Measurements from ENCODE around the gene MROH7.

The MROH7 gene

DNA sequence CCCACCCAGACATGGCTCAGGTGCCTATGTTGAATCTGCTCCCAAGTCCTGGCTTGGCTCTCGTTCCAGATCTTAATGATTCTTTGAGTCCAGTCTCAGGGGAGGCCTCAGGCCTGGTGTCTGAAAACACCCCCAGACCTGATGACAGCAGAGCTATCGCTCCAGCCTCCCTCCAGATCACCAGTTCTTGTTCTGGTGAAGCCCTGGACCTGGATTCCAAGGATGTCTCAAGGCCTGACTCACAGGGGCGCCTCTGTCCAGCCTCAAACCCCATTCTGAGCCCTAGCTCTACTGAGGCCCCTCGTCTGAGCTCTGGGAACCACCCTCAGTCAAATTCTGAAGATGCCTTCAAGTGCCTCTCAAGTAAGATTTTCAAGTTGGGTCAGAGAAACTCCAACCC lies 11.4 kb downstream of the MROH7 start:
- DNase-seq = no peak

DNA sequence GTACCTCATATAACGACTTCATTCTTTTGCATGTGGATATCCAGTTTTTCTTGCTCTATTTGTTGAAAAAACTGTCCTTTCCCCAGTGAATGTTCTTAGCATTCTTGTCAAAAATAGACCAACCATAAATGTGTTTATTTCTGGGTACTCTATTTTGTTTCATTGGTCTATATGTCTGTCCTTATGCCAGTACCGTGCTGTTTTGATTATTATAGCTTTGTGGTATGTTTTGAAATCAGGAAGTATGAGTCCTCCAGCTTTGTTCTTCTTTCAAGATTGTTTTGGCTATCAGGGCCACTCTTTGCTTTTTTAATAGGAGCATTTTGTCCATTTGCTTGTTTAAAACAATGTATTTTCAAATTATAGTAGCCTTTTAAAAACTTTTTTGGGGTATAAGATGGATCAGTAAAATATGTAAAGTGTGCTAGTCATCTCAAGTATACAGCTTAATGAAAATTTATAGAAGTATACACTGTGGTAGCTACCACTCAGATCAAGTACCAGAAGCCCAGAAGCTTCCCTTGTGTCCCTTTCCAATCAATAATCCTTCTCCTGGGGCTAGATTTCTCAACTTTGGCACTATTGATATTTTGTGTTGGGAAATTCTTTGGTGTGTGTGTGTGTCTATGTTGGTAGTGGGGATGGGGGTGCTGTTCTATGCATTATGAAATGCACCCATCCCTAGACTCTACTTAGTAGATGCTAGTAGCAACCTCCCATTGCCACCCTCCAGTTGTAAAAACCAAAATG lies 16.8 kb downstream of the MROH7 start:
- DNase-seq = no peak

DNA sequence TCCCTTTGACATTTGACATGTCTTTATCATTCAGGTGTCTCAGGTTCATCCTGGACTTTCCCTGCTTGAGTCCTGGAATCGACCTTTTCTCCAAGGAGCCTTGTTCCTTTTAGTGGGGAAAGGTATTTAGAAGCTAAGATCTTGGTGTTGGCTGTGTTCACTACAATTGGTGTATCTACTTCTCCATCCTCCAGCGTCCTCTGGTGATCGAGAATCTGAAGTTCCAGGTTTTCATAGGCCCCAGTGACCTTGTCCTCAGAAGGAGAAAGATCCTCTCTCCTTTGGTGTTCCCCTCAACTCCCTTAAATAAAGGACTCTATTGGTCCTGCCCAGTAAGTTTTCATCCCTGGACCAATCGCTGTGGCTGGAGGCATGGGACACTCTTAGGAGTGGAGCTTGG lies 22.1 kb downstream of the MROH7 start:
- DNase-seq = no peak

DNA sequence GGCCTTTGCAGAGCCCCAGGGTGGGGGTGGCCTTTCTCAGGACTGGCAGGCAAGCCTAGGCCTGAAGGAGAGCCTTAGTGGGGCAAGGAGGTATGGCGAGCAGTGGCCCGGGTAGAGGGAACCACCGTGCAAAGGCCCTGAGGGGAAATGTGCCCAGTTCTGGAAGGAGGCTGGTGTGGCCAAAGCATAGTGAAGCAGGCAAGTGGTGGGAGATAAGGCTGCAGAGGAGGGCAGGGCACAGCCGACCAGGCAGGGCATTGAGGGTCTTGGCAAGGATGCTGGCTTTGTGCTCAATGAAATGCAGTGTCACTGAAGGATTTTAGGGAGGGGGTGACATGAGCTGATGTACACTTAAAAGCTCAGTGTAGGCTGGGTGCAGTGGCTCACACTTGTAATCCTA lies 22.8 kb downstream of the MROH7 start:
- DNase-seq = no peak

DNA sequence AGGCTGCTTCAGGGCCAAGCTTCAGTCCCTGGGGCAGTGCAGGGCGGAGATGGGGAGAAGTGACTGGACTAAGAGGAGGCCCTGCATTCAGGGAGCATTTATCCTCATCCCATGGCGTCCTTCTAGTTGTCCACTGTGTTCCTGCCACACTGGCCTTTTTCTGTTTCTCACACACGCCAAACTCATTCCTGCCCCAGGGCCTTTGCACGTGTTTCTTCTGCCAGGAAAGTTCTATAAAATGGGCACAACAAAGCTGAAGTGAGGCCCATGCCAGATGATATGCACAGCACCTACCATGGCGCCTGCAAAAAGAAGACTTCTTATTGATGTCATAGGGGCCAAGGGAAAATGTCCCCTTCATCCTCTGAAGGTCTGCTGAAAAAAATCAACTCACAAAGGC lies 24.3 kb downstream of the MROH7 start:
- no peak for DNase-seq

DNA sequence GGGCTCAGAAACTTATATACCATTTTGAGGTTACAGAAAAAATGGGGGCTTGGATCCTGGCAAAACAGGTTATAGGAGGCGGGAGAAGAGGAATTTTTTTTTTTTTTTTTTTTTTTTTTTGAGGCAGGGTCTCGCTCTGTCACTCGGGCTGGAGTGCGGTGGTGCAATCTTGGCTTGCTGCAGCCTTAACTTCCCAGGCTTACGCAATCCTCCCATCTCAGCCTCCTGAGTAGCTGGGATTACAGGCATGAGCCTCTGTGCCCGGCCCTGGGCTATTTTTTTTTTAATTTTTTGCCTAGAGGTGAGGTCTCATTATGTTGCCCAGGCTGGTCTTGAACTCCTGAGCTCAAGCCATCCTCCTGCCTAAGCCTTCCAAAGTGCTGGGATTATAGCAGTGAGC lies 24.7 kb downstream of the MROH7 start:
- no peak for DNase-seq

DNA sequence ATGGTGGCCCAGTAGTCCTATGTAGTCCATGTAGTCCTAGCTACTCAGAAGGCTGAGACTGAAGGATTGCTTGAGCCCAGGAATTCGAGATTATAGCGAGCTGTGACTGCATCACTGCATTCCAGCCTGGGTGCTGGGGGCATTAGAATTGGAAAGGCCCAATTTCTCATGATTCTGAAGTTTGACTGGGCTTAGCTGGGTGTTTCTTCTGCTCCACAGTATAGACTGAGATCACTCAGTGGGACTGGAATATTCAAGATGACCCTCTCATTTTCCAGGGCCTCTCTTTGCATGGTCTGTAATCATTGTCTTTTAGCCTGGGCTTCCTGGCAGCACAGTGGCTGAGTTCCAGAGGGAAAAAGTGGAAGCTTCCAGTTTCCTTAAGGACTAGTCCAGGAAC lies 26.2 kb downstream of the MROH7 start:
- no peak for DNase-seq

DNA sequence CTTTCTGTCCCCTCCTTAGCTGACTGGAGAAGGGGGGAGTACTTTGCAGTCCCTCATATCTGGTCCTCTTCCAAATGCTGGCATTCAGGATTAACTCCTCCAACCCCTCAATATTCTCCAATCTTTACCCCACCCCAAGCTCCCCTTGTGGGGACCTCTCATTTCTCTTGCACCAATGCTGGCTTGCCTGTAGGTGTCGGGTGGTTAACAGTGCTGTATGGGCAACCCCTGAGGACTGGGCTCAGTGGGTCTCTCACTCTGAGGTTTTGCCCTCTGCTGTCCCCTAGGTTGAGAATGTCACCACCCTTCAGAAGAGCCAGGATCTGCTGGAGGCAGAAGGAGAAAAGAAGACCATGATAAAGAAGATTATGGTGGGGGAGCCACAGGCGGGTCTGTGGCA lies 27.0 kb downstream of the MROH7 start:
- DNase-seq = no peak

DNA sequence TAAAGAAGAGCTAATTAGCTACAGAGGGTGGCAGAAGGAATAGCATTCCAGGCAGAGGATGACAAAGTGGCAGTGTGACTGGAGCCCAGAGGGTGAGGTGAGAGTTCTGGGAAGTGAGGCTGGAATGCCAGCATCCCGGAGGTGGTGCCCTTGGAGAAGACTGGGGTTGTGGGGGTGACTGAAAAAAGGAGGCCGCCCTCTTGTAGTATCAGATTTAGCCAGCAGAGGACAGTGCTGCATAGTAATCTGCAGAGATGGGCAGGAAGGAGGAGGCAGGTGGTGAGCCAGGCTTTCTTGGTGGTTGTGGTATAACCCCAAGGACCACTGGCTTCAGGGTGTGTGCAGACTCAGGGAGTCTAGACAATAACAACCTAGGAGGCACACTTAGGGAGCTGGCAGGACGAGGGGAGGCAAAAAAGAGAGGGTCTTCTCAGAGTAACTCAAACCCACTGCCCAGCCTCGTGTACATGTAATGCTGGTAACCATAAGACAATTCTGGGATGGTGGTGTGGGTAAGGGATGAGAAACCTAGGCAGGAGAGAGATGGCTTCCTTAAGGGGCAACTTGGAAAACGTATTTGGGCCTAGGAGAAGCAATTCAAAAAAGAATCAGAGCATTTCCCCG lies 30.5 kb downstream of the MROH7 start:
- DNase-seq = peak; percentile 63

DNA sequence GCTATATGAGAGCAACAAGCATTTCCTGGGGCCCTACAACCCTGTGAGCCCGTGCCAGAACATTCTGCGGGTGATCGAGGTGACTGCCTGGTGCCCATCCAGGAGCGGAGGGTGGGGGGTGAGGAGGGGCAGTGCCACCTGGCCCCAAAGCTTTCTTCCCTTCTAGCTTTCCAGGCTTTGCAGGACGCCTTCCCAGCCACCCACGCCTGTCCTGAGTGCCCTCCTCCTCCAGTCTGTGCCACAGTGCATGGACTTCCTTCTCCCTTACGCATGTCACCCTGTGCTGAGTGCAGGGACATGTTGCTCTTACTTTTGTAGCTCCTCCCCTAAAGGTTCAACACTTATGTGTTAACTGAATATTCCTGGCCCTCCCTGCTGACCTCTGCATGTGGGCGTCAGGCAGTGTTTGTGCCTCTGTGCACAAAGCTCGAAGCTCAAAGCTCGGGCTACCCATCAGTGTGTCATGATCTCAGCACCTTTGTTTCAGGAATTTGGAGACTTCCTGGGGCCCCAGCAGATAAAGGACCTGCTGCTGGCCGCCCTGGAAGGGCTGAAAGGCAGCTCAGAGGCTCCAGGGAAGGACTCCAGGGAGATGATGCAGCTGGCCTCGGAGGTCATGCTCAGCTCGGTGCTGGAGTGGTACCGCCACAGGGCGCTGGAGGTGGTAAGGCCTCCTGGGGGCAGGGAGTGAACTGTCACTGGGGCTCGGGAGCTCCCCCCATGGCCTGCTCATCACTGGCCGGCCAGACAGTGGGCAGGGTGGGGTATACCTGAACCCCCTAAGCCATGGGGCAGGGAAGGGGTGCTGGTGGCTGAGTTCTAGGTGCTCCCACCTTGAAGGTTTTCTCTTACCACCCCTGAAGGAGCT lies 37.4 kb downstream of the MROH7 start:
- DNase-seq = no peak

DNA sequence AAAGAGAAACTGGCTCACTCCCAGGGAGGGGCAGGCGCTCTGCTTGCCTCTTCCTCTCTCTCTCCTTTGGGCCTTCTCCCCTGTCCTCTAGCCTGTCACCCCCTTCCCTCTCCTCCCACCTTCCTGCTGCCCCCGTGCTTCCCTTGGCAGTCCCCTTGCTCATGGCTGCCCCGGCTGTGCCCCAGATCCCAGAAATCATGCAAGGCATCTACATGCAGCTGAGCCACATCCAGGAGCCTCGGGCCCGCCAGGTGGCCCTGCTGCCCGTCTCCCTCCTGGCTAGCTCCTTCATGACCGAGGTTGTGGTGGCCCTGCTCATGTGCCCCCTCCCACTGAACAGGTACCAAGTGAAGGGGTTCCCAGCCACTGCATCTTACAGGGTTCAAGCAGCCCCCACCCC lies 38.1 kb downstream of the MROH7 start:
- no peak for DNase-seq

DNA sequence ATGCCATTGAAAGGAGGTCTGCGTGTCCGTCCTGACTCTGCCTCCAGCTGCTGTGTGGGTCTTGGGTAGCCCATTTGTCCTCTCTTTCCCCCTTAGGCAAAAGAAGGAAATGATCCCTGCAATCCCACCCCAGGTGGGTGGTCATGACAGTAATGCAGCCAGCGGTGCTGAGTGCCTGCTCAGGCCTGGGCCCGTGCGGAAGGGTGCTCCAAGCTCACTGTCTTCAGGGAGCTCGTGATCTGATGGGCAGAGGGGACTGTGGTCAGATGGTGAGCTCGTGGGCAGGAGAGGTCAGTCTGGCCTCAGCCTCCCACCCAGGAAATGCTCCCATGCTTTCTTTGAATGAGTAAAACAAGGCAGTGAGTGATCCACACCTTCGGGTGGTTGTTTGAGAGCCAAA lies 38.8 kb downstream of the MROH7 start:
- DNase-seq = no peak

DNA sequence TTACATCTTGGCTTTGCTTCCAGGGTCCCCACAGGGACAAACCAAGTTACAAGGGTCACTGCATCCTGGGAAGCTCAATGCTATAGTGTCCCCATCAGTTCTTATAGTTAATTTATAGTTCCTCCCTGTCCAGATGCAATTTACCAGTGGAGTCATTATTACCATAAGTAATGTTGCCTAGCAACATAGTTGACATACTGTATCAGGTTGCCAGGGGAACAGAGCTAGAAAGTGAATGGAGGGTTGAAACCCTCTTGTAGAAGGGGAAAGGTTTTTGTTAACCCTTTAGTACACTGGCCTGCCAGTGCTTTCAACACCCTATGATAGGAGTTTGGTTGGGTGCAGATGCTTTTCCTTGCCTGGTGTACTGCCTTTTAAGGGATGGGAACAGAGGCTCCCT lies 39.8 kb downstream of the MROH7 start:
- no peak for DNase-seq

DNA sequence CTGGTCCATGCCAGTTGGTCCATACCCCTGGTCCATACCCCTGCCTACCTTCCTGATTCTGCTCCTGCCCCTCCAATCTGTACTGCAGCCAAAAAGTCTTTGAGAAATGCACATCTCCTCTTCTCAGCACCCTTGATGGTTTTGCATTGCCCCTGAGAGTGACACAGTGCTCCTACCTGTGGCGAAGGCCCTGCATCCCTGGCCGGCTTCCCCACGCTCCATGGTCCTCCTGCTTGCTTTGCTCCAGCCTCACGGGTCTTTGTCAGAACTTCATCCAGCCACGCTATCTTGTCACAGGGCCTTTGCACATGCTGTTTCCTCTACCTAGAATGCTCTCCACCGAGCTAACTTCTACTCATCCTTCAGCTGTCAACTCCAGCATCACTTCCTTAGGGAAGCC lies 41.9 kb downstream of the MROH7 start:
- no peak for DNase-seq

DNA sequence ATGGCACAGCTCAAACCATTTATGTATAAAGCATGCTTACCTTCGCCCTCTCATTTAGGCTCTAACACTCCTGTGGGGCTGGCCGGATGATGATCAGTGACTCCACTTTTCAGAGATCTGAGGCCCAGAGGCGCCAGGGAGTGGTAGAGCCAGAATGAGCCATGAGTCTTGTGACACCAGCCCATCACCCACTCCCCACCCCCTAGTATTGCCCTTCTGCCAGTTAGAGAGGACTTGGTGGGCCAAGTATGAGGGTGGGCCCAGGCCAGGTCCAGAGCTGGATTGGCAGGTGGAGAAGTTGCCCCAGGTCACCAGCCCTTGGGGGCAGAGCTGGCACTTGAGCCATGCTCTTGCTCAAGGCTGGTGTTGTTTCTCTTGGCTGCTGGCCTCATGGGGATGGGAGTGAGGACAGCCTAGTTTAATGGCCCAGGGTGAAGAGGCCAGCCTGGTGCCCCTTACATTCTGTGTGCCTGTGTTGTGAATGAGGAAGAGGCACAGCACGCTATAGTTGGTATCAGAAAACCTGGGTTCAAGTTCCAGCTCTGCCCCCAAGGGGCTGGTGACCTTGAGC lies 43.8 kb downstream of the MROH7 start:
- DNase-seq = no peak

DNA sequence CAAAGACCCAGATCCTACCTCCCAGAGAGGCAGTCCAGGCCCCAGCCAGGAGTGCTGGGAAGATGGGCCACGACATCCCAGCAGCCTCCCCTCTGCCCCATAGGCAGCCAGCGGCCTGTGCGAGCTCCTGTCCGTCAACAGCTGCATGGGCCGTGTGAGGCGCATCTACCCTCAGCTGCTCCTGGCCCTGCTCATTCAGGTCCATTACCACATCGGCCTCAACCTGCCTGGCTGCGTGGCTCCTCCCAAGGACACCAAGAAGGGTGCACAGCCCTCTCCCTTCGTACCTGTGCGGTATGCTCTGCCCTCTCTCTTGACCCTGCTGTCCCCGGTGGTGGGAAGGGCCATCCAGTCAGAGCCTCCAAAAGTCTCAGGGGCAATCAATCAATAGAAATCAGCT lies 44.6 kb downstream of the MROH7 start:
- DNase-seq = no peak

DNA sequence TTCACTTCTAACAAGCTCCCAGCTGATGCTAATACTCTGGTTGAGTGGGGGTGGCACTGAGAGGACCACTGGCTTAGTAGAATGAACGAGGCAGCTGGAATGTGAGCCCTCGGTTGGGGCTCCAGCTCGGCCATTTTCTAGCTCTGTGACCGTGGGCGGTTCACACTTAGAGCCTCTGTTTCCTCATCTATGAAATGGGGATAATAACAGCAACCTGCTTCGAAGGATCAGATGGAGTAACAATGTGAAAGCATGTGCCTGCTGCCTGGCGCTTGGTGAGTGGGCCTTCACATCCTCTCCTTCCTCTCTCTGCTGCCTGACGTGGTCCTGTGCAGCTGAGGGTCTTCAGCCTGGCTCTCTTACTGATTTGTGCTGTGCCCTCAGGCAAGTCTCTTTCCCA lies 53.2 kb downstream of the MROH7 start:
- no peak for DNase-seq

DNA sequence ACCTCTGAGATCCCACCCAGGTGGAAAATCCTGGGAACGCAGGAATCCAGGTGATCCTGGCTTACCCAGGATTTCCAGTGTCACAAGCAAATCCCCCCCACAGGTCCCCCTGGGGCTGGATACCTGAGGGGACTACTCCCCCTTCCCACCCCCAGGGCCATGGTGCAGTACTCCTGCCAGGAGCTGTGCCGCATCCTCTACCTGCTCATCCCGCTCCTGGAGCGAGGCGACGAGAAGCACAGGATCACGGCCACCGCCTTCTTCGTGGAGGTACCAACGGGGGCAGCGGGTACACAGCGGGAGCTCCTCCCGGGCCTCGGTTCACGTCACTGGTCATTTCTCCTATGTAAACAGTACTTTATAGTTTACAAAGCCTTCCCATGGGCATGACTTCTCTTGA lies 53.6 kb downstream of the MROH7 start:
- DNase-seq = no peak

DNA sequence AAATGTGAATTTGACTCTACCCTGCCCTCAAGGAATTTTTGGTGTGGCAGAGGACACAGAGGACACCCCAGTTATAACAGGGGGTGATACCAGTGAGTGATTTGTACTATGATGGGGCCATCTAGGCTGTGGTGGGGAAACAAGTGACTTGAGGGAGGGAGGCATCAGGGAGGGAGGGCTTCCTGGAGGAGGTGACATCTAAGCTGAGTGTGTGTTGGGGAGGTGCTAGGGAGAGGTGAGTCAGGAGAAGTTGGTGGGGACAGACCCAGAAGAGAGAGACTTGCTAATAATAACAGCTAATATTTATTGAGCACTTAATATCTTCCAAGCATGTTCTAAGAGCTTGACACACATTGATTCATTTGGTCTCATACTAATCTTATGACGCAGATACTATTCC lies 54.2 kb downstream of the MROH7 start:
- no peak for DNase-seq

DNA sequence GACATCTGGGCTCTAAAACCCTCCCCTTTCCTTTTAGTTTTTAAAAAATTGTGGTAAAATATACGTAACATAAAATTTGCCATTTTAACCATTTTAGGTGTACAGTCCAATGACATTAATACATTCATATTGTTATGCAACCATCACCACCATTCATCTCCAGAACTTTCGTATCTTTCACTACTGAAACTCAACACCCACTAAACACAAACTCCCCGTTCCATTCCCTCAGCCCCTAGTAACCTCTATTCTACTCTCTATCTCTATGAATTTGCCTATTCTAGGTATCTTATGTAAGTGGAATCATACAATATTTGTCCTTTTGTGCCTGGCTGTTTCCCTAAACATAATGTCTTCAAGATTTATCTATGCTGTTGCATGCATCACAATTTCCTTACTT lies 54.7 kb downstream of the MROH7 start:
- DNase-seq = no peak

DNA sequence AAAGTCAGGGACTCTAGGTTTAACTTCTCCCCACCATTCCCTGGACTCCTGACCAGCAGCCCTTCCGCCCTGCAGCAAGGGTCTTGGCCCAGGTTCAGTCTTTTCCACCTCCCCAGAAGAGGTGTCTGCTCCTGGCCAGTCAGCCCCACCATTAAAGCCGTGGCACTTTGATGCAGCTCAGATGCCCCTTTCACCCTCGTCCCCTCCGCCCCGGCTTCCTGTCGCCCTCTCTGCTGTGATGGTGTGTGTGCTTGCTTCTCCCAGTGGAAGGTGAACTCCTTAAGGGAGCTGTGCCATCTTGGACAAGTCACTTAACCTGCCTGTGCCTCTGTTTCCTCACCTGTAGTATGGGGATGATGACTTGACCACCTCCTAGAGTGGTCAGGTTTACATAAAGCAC lies 56.3 kb downstream of the MROH7 start:
- no peak for DNase-seq

DNA sequence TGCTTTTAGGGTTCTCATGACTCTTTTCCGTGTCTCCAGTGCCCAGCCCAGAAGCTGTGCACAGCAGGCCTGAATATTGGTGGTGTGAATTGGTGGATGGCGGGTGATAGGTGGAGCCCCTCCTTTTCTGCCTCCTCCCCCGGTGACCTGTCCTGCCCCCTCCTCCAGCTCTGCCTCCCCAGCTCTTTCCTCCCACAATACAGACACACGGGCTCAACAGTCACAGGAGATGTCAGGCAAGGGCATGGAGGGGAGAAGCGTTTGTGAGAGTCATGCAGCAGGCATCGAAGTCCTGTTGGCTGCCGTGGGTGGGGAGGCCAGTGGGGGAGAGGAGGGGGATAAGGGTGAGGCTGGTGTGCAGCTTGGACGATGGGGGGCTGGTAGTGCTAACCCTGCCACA lies 56.8 kb downstream of the MROH7 start:
- no peak for DNase-seq

DNA sequence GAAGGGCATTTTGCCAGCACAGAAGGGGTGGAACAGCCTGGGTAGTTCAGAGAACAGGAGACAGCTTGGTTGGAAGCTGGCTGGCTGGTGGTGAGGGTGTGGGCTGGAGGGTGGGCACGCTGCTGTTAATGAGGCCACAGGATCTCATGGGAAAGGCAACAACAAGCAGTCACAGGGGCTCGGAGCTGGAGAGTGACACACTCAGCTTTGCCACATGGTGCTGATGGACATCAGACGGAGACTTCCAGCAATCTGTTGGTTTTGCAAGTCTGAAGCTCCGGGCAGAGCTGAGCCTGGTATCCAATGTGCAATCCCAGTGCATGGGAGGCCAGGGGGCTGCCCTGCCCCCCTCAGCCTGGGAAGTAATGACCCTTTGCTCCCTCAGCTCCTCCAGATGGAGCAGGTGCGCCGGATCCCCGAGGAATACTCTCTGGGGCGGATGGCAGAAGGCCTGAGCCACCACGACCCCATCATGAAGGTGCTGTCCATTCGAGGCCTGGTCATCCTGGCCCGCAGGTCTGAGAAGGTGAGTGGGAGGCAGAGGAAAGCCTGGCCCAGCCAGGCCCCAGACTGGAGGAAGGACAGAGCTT lies 58.4 kb downstream of the MROH7 start:
- DNase-seq = no peak
